ENCODE measurements around the gene OSTF1. TPM values are rescaled to one million over a fixed set of nuclear protein-coding genes. Genes with fewer than 3 reads are reported as not detected.
A peak's percentile ranks its signal among the peaks of the same experiment; 100 is the strongest.

OSTF1 gene
- total RNA-seq, 4 donors from 2014 or later: 0.60 to 37.8 (median 19.0) TPM

- in situ Hi-C loops (cut with MboI; ENCODE audit: low pct_ligation_motif_present in 1 of 4, low pct_unique_long_range_greater_than_20kb in 1 of 4, low sequenced_read_pairs in 3 of 4): no loop called here
- no peak for DNase-seq
- 67 to 92% methylated on average over 2 of the region's 2 CpGs for WGBS, 2 donors (ENCODE audit: low coverage in 1 of 2)
- Histone ChIP-seq H3K4me1 (peaks cover 0 to 5% (median 1%) of the 10 kb centered on the region in 4 donors), H3K36me3 (no peaks in the 10 kb centered on the region), H3K27me3 (no peaks in the 10 kb centered on the region), H3K27ac (no peak overlapping the region), H3K9me3 (no peaks in the 10 kb centered on the region), H3K4me3 (no peak overlapping the region)
- intact Hi-C loops (cut with DNase I; ENCODE audit: low total_unique reads): no loop called here
- TF ChIP-seq POLR2A (IDR thresholded peaks at IDR 0.05): no peak
- TF ChIP-seq EP300 (IDR thresholded peaks at IDR 0.05; ENCODE audit: low read depth): no peak
- no peak for TF ChIP-seq POLR2AphosphoS5 (IDR thresholded peaks at IDR 0.05)
- TF ChIP-seq, protein P1, sequence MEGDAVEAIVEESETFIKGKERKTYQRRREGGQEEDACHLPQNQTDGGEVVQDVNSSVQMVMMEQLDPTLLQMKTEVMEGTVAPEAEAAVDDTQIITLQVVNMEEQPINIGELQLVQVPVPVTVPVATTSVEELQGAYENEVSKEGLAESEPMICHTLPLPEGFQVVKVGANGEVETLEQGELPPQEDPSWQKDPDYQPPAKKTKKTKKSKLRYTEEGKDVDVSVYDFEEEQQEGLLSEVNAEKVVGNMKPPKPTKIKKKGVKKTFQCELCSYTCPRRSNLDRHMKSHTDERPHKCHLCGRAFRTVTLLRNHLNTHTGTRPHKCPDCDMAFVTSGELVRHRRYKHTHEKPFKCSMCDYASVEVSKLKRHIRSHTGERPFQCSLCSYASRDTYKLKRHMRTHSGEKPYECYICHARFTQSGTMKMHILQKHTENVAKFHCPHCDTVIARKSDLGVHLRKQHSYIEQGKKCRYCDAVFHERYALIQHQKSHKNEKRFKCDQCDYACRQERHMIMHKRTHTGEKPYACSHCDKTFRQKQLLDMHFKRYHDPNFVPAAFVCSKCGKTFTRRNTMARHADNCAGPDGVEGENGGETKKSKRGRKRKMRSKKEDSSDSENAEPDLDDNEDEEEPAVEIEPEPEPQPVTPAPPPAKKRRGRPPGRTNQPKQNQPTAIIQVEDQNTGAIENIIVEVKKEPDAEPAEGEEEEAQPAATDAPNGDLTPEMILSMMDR (IDR thresholded peaks at IDR 0.05): no peak
Observed at GRCh38 chr9:75065510-75065909, 22.8 kb upstream of the OSTF1 start.

- TF ChIP-seq, protein P1 (IDR thresholded peaks at IDR 0.05): no peak
- TF ChIP-seq EP300 (IDR thresholded peaks at IDR 0.05; ENCODE audit: low read depth) (no peak), POLR2A (IDR thresholded peaks at IDR 0.05) (no peak), POLR2AphosphoS5 (IDR thresholded peaks at IDR 0.05) (no peak)
- Histone ChIP-seq H3K36me3 (no peaks in the 10 kb centered on the region), H3K27me3 (no peaks in the 10 kb centered on the region), H3K4me1 (peaks cover 0 to 11% (median 3%) of the 10 kb centered on the region in 4 donors), H3K4me3 (no peak overlapping the region), H3K27ac (no peak overlapping the region), H3K9me3 (no peaks in the 10 kb centered on the region)
- no peak for DNase-seq
- 80 to 100% methylated on average over 2 to 4 of the region's 4 CpGs for WGBS, 2 donors (ENCODE audit: low coverage in 1 of 2)
- intact Hi-C loops (cut with DNase I; ENCODE audit: low total_unique reads) (no loop called here), in situ Hi-C loops (cut with MboI; ENCODE audit: low pct_ligation_motif_present in 1 of 4, low pct_unique_long_range_greater_than_20kb in 1 of 4, low sequenced_read_pairs in 3 of 4) (no loop called here)
Observed at GRCh38 chr9:75067894-75068293, 20.4 kb upstream of the OSTF1 start.

DNA sequence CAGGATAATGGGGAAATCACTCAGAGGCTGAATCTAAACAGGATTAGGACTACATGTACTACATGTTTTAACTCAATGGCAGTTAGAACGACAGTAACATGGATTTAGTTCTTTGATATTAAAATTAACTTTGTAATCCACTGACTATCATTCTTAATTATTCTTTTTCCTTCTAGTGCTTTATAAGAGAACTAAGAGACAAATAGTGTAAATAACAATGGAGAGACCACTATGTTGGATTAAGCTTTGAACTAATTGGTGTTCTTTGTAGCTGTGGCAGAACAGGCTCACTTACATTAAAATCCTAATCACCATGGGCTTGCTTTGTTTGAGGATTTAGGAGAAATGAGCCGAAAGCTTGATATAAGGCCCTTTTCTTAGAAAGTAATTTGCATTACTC, 19.1 kb upstream of the OSTF1 start:
- H3K4me1 ChIP-seq: peaks cover 0 to 11% (median 3%) of the 10 kb centered on the region in 4 donors

GRCh38 chr9:75071530-75072122, 16.7 kb upstream of the OSTF1 start:
- WGBS, 2 donors (ENCODE audit: low coverage in 1 of 2): 43 to 60% methylated on average over 1 to 5 of the region's 5 CpGs
- peak overlapping the region in 1 of 4 donors; percentile 11 for H3K4me3 ChIP-seq
- no peaks in the 10 kb centered on the region for H3K27me3 ChIP-seq
- no peaks in the 10 kb centered on the region for H3K36me3 ChIP-seq
- peak in 2 of 3 donors; percentile 48 to 72 for TF ChIP-seq POLR2AphosphoS5 (IDR thresholded peaks at IDR 0.05)
- no peak for TF ChIP-seq EP300 (IDR thresholded peaks at IDR 0.05; ENCODE audit: low read depth)
- TF ChIP-seq, protein P1 (IDR thresholded peaks at IDR 0.05): peak in 1 of 5 experiments; percentile 46
- TF ChIP-seq POLR2A (IDR thresholded peaks at IDR 0.05): peak; percentile 28
- in situ Hi-C loops (cut with MboI; ENCODE audit: low pct_ligation_motif_present in 1 of 4, low pct_unique_long_range_greater_than_20kb in 1 of 4, low sequenced_read_pairs in 3 of 4) (loop anchor here (10.0 kb wide), 3 partner anchors 47 to 297 kb away; partner anchors contain the start of gene CARNMT1 (in 1 of the 4)), intact Hi-C loops (cut with DNase I; ENCODE audit: low total_unique reads) (no loop called here)
- peak; percentile 91 for DNase-seq
- peak overlapping the region; percentile 65 to 86 (median 74) for H3K27ac ChIP-seq
- H3K4me1 ChIP-seq: peaks cover 0 to 6% (median 2%) of the 10 kb centered on the region in 4 donors
- no peaks in the 10 kb centered on the region for H3K9me3 ChIP-seq

More for the DNA sequence above, 19.1 kb upstream of the OSTF1 start:
- Histone ChIP-seq H3K36me3 (no peaks in the 10 kb centered on the region), H3K27me3 (no peaks in the 10 kb centered on the region), H3K9me3 (no peaks in the 10 kb centered on the region), H3K4me3 (no peak overlapping the region), H3K27ac (no peak overlapping the region)
- in situ Hi-C loops (cut with MboI; ENCODE audit: low pct_ligation_motif_present in 1 of 4, low pct_unique_long_range_greater_than_20kb in 1 of 4, low sequenced_read_pairs in 3 of 4): no loop called here
- intact Hi-C loops (cut with DNase I; ENCODE audit: low total_unique reads): no loop called here
- no peak for TF ChIP-seq POLR2AphosphoS5 (IDR thresholded peaks at IDR 0.05)
- TF ChIP-seq POLR2A (IDR thresholded peaks at IDR 0.05): no peak
- no peak for TF ChIP-seq EP300 (IDR thresholded peaks at IDR 0.05; ENCODE audit: low read depth)
- TF ChIP-seq, protein P1 (IDR thresholded peaks at IDR 0.05): no peak
- WGBS, 2 donors (ENCODE audit: low coverage in 1 of 2): 73 to 76% methylated on average over 2 of the region's 2 CpGs
- DNase-seq: no peak
